SK-N-SH (cell line): ENCODE measurements around the gene ID1. TPM values are rescaled to one million over a fixed set of nuclear protein-coding genes. Genes with fewer than 3 reads are reported as not detected.
A peak's percentile ranks its signal among the peaks of the same experiment; 100 is the strongest.

Experiments
- CTCF ChIA-PET: fragments of 300-600, 350-600 bp; formaldehyde crosslinking; extraction: SDS; loops from one replicate; lab custom pipeline; 2021; lab: Yijun Ruan, JAX
- POLR2A ChIA-PET: fragments of 350-600 bp; sonication (Branson Sonifier 250); formaldehyde crosslinking; extraction: SDS; loops from one replicate; lab custom pipeline; 2020; ENCODE audit warnings: antibody characterized with exemption, inconsistent platforms; lab: Yijun Ruan, JAX
- DNase-seq: peaks from one replicate; pipeline ENCODE4 v3.0.0; 2012
- H2AFZ ChIP-seq: fragments of 200-600 bp; sonication (generic); 2 replicates; pipeline ENCODE4 v1.8.1; 2016; ENCODE audit warnings: antibody characterized with exemption, mild to moderate bottlenecking, low read depth
- H3F3A ChIP-seq: fragments of 200-600 bp; sonication (generic); replicated peaks from 2 replicates; pipeline ENCODE3; 2016; ENCODE audit warnings: antibody characterized with exemption, mild to moderate bottlenecking; ENCODE audit not compliant: insufficient read depth
- H3K27ac ChIP-seq, 2 experiments: fragments of 200-500 bp in 1 of 2; fragments of 200-600 bp in 1 of 2; sonication (Bioruptor generic) in 1 of 2; sonication (generic), shearing (Covaris generic) in 1 of 2; 2 replicates each; pipeline versions ENCODE4 v1.5.1 to v1.6.1; 2014 to 2016; ENCODE audit warnings: low read depth in 2 of 2, inconsistent platforms in 1 of 2, low read length in 1 of 2, mild to moderate bottlenecking in 1 of 2, mixed read lengths in 1 of 2
- H3K27me3 ChIP-seq: fragments of 200-600 bp; sonication (generic), shearing (Covaris generic); 2 replicates; pipeline ENCODE4 v1.6.1; 2016; ENCODE audit warnings: mixed run types; ENCODE audit not compliant: insufficient read depth
- H3K36me3 ChIP-seq, 2 experiments: fragments of 200-500 bp in 1 of 2; fragments of 200-600 bp in 1 of 2; sonication (Bioruptor generic) in 1 of 2; sonication (generic) in 1 of 2; replicated peaks in 1 of 2; 2 replicates each; pipeline versions ENCODE3 to v1.5.1; 2014 to 2016; ENCODE audit warnings: low read length in 1 of 2, mild to moderate bottlenecking in 1 of 2; ENCODE audit not compliant: insufficient read depth in 2 of 2, control insufficient read depth in 1 of 2
- H3K4me1 ChIP-seq, 2 experiments: fragments of 200-500 bp in 1 of 2; fragments of 200-600 bp in 1 of 2; sonication (Bioruptor generic) in 1 of 2; sonication (generic), shearing (Covaris generic) in 1 of 2; 2 replicates each; pipeline versions ENCODE4 v1.5.1 to v1.6.1; 2014 to 2016; ENCODE audit warnings: low read depth in 1 of 2, low read length in 1 of 2, mixed run types in 1 of 2; ENCODE audit not compliant: insufficient read depth in 2 of 2, control insufficient read depth in 1 of 2
- H3K4me2 ChIP-seq: fragments of 200-600 bp; sonication (generic), shearing (Covaris generic); 2 replicates; pipeline ENCODE4 v1.6.1; 2017; ENCODE audit warnings: mixed run types
- H3K4me3 ChIP-seq, 2 experiments: fragments of 200-500 bp in 1 of 2; fragments of 200-600 bp in 1 of 2; sonication (Bioruptor generic) in 1 of 2; sonication (generic), shearing (Covaris generic) in 1 of 2; 2 replicates each; pipeline versions ENCODE4 v1.5.1 to v1.8.1; 2014 to 2016; ENCODE audit warnings: low read depth in 2 of 2, inconsistent platforms in 1 of 2, low read length in 1 of 2, mild to moderate bottlenecking in 1 of 2, mixed read lengths in 1 of 2, moderate library complexity in 1 of 2
- H3K79me2 ChIP-seq: fragments of 200-600 bp; sonication (generic); 2 replicates; pipeline ENCODE4 v1.8.1; 2017; ENCODE audit warnings: mild to moderate bottlenecking; ENCODE audit not compliant: insufficient read depth
- H3K9ac ChIP-seq: fragments of 200-600 bp; sonication (generic); 2 replicates; pipeline ENCODE4 v1.6.1; 2017; ENCODE audit warnings: mixed run types
- H3K9me2 ChIP-seq: fragments of 200-600 bp; sonication (generic); 2 replicates; pipeline ENCODE4 v1.6.1; 2017; ENCODE audit warnings: mixed run types
- H3K9me3 ChIP-seq: fragments of 200-600 bp; sonication (generic); 2 replicates; pipeline ENCODE4 v1.6.1; 2017; ENCODE audit warnings: mixed run types, mild to moderate bottlenecking, moderate library complexity
- H4K20me1 ChIP-seq: fragments of 200-600 bp; sonication (generic); 2 replicates; pipeline ENCODE4 v1.6.1; 2017; ENCODE audit warnings: mild to moderate bottlenecking, mixed run types; ENCODE audit not compliant: insufficient read depth
- CHD2 ChIP-seq: fragments of 150-350 bp; IDR thresholded peaks from 2 replicates; pipeline ENCODE4 v1.6.1; 2018; ENCODE audit warnings: low read length; ENCODE audit not compliant: partially characterized antibody
- EZH2phosphoT487 ChIP-seq: fragments of 200-600 bp; sonication (generic); IDR thresholded peaks from 2 replicates; pipeline ENCODE4 v1.6.1; 2017; ENCODE audit warnings: low read depth, mixed run types, mild to moderate bottlenecking, antibody characterized with exemption, moderate library complexity, borderline replicate concordance
- FOSL2 ChIP-seq: IDR thresholded peaks from 2 replicates; pipeline ENCODE4 v1.4.0; 2012; ENCODE audit warnings: low read depth, mild to moderate bottlenecking, moderate library complexity, borderline replicate concordance
- FOXM1 ChIP-seq: IDR thresholded peaks from 2 replicates; pipeline ENCODE4 v1.4.0; 2012; ENCODE audit warnings: low read depth, mild to moderate bottlenecking
- IRF3 ChIP-seq: fragments of 150-350 bp; IDR thresholded peaks from 2 replicates; pipeline ENCODE4 v1.6.1; 2016; ENCODE audit warnings: mild to moderate bottlenecking, low read depth, low read length
- JUND ChIP-seq: IDR thresholded peaks from 2 replicates; pipeline ENCODE4 v1.4.0; 2012
- MEF2A ChIP-seq: IDR thresholded peaks from 2 replicates; pipeline ENCODE4 v1.4.0; 2012; ENCODE audit warnings: low read depth, borderline replicate concordance
- NRF1 ChIP-seq: IDR thresholded peaks from 2 replicates; pipeline ENCODE4 v1.6.1; 2012; ENCODE audit warnings: low read depth, mild to moderate bottlenecking, low read length
- RAD21 ChIP-seq: IDR thresholded peaks from 2 replicates; pipeline ENCODE4 v1.6.1; 2012; ENCODE audit warnings: mild to moderate bottlenecking, low read length
- RCOR1 ChIP-seq: fragments of 150-350 bp; IDR thresholded peaks from 2 replicates; pipeline ENCODE4 v1.6.1; 2017; ENCODE audit warnings: antibody characterized with exemption, low read length
- RXRA ChIP-seq: IDR thresholded peaks from 2 replicates; pipeline ENCODE4 v1.4.0; 2012; ENCODE audit warnings: low read depth, mild to moderate bottlenecking, borderline replicate concordance
- SIN3A ChIP-seq: IDR thresholded peaks from 2 replicates; pipeline ENCODE4 v1.6.1; 2012; ENCODE audit warnings: low read depth, mild to moderate bottlenecking, low read length, moderate library complexity, borderline replicate concordance
- TAF1 ChIP-seq: IDR thresholded peaks from 2 replicates; pipeline ENCODE4 v1.6.1; 2012; ENCODE audit warnings: low read depth, mild to moderate bottlenecking, low read length, moderate library complexity, borderline replicate concordance
- TCF12 ChIP-seq: IDR thresholded peaks from 2 replicates; pipeline ENCODE4 v1.4.0; 2012
- TEAD4 ChIP-seq: IDR thresholded peaks from 2 replicates; pipeline ENCODE4 v1.4.0; 2012; ENCODE audit warnings: mild to moderate bottlenecking, borderline replicate concordance; ENCODE audit not compliant: insufficient read depth
- USF2 ChIP-seq: fragments of 150-350 bp; IDR thresholded peaks from 2 replicates; pipeline ENCODE4 v1.6.1; 2017; ENCODE audit warnings: antibody characterized with exemption, low read length, low read depth, borderline replicate concordance
- YY1 ChIP-seq: IDR thresholded peaks from 2 replicates; pipeline ENCODE4 v1.4.0; 2012; ENCODE audit warnings: low read depth, mild to moderate bottlenecking
- WGBS: methylation state at CpG from one replicate; pipeline ENCODE4 v1.1.6; 2017; ENCODE audit warnings: low lambda C conversion rate; 5-methylcytosine and 5-hydroxymethylcytosine counted together
- polyA plus RNA-seq, 3 experiments: library from polyadenylated mRNA; depleted of rRNA; stranded (reverse); fragments of >200 nt; gene quantifications; 2 replicates each; pipeline ENCODE4 v1.2.3, GENCODE V29; 2012
- TF ChIP-seq, protein P1 (sequence below): IDR thresholded peaks from 2 replicates; pipeline ENCODE4 v1.4.0; 2012; ENCODE audit warnings: low read depth, borderline replicate concordance
- TF ChIP-seq, protein P2 (sequence below): IDR thresholded peaks from 2 replicates; pipeline ENCODE4; 2012
- TF ChIP-seq, protein P3 (sequence below): IDR thresholded peaks from 2 replicates; pipeline ENCODE4 v1.4.0; 2012; ENCODE audit warnings: low read depth
- TF ChIP-seq, protein P4 (sequence below): IDR thresholded peaks from 2 replicates; pipeline ENCODE4 v1.4.0; 2012; ENCODE audit warnings: low read depth, borderline replicate concordance

Gene ID1, protein sequence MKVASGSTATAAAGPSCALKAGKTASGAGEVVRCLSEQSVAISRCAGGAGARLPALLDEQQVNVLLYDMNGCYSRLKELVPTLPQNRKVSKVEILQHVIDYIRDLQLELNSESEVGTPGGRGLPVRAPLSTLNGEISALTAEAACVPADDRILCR
- polyA plus RNA-seq (2012; rRNA removed), result 324 and 493 TPM in 2 replicates
- 194 and 301 TPM in 2 replicates for polyA plus RNA-seq (2012; cell fraction: cytosol; rRNA removed)
- 945 and 1,537 TPM in 2 replicates for polyA plus RNA-seq (2012; cell fraction: nucleus; rRNA removed)

DNA sequence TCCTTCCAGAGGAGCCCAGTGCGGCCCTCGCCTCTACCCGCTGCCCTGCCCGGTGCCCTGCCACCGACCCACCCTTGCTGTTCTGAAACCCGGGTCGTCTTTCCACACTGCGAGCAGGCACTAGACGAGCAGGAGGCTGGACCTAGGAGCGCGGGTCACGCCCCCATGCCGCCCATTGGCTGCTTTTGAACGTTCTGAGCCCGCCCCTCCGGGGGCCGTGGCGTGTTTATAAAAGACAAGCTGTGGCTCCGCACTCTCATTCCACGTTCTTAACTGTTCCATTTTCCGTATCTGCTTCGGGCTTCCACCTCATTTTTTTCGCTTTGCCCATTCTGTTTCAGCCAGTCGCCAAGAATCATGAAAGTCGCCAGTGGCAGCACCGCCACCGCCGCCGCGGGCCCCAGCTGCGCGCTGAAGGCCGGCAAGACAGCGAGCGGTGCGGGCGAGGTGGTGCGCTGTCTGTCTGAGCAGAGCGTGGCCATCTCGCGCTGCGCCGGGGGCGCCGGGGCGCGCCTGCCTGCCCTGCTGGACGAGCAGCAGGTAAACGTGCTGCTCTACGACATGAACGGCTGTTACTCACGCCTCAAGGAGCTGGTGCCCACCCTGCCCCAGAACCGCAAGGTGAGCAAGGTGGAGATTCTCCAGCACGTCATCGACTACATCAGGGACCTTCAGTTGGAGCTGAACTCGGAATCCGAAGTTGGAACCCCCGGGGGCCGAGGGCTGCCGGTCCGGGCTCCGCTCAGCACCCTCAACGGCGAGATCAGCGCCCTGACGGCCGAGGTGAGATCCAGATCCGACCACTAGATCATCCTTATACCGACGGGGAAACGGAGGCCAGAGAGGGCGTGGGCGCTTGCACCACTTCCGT, at the start of gene ID1:
ID1 (plus strand) TSS at position 259 of the 871 bp plus-strand sequence; CDS start at position 358, 99 bp downstream.
- H3K27me3 ChIP-seq, result no peaks in the 10 kb centered on the region
- ChIA-PET POLR2A (interaction anchor here (0.9 to 5.8 kb wide), 22 partner anchors 8 to 135 kb away, joined by 3 to 110 read pairs (median 4); partner anchors contain the start of genes BCL2L1 and TPX2), CTCF (interaction anchor here (0.7 to 33.9 kb wide), 8 partner anchors 7 to 119 kb away, joined by 3 to 1802 read pairs (median 4); no protein-coding TSS in a partner anchor)
- peak within 1 kb of the TSS; percentile 100 for H3K9ac ChIP-seq
- peak within 1 kb of the TSS; percentile 91 for H3K4me2 ChIP-seq
- H3K4me3 ChIP-seq, result peak within 1 kb of the TSS; percentile 80 to 96
- no peak within 1 kb of the TSS for H2AFZ ChIP-seq
- H4K20me1 ChIP-seq, result peaks cover 20% of the 10 kb centered on the region
- no peaks in the 10 kb centered on the region for H3K9me2 ChIP-seq
- H3K9me3 ChIP-seq, result no peaks in the 10 kb centered on the region
- H3F3A ChIP-seq, result peaks cover 71% of the 10 kb centered on the region
- peaks cover 0 to 18% of the 10 kb centered on the region in 2 experiments for H3K36me3 ChIP-seq
- peaks cover 22 to 31% of the 10 kb centered on the region in 2 experiments for H3K4me1 ChIP-seq
- peak within 1 kb of the TSS; percentile 97 to 100 for H3K27ac ChIP-seq
- peaks cover 42% of the 10 kb centered on the region for H3K79me2 ChIP-seq
- WGBS, result 1% methylated on average over 40 of the region's 74 CpGs
- peak; percentile 92 for DNase-seq
- TF ChIP-seq CHD2 (no peak), JUND (peak; percentile 27; the same call in 1 of the 2 replicates), NRF1 (no peak), FOSL2 (no peak; the same call in 1 of the 2 replicates), RAD21 (no peak), FOXM1 (0 out of 2 replicates have a peak, but pooled peaks have one; percentile 19), YY1 (peak; percentile 39), TAF1 (peak; percentile 98), MEF2A (no peak; the same call in 1 of the 2 replicates), IRF3 (0 out of 2 replicates have a peak, but pooled peaks have one; percentile 12), RXRA (no peak; the same call in 1 of the 2 replicates), SIN3A (peak; percentile 91; the same call in 1 of the 2 replicates), TEAD4 (peak; percentile 31; the same call in 1 of the 2 replicates), RCOR1 (no peak), EZH2phosphoT487 (no peak), USF2 (no peak), TCF12 (0 out of 2 replicates have a peak, but pooled peaks have one; percentile 4)
- TF ChIP-seq, protein P1, sequence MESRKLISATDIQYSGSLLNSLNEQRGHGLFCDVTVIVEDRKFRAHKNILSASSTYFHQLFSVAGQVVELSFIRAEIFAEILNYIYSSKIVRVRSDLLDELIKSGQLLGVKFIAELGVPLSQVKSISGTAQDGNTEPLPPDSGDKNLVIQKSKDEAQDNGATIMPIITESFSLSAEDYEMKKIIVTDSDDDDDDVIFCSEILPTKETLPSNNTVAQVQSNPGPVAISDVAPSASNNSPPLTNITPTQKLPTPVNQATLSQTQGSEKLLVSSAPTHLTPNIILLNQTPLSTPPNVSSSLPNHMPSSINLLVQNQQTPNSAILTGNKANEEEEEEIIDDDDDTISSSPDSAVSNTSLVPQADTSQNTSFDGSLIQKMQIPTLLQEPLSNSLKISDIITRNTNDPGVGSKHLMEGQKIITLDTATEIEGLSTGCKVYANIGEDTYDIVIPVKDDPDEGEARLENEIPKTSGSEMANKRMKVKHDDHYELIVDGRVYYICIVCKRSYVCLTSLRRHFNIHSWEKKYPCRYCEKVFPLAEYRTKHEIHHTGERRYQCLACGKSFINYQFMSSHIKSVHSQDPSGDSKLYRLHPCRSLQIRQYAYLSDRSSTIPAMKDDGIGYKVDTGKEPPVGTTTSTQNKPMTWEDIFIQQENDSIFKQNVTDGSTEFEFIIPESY, result no peak
- TF ChIP-seq, protein P2, sequence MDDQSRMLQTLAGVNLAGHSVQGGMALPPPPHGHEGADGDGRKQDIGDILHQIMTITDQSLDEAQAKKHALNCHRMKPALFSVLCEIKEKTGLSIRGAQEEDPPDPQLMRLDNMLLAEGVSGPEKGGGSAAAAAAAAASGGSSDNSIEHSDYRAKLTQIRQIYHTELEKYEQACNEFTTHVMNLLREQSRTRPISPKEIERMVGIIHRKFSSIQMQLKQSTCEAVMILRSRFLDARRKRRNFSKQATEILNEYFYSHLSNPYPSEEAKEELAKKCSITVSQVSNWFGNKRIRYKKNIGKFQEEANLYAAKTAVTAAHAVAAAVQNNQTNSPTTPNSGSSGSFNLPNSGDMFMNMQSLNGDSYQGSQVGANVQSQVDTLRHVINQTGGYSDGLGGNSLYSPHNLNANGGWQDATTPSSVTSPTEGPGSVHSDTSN, result peak; percentile 33
- TF ChIP-seq, protein P3, sequence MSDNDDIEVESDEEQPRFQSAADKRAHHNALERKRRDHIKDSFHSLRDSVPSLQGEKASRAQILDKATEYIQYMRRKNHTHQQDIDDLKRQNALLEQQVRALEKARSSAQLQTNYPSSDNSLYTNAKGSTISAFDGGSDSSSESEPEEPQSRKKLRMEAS, result peak; percentile 83; the same call in 1 of the 2 replicates
- TF ChIP-seq, protein P4, sequence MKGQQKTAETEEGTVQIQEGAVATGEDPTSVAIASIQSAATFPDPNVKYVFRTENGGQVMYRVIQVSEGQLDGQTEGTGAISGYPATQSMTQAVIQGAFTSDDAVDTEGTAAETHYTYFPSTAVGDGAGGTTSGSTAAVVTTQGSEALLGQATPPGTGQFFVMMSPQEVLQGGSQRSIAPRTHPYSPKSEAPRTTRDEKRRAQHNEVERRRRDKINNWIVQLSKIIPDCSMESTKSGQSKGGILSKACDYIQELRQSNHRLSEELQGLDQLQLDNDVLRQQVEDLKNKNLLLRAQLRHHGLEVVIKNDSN, result 0 out of 2 replicates have a peak, but pooled peaks have one; percentile 32
